MCF 10A (cell line): ENCODE measurements around the gene GLP2R. TPM values are rescaled to one million over a fixed set of nuclear protein-coding genes. Genes with fewer than 3 reads are reported as not detected.
"Not testable (repeated sequence)": the region's sequence is repeated elsewhere in the genome, so short reads cannot be mapped to it uniquely, and the experiment has no call there.

Source experiments
- Bru-seq: library from RNA; stranded (reverse); fragments of 400-500 nt; gene quantifications from one replicate; lab custom pipeline; 2021; lab: Mats Ljungman, UMichigan
- BruChase-seq, 2 experiments: library from RNA; stranded (reverse); fragments of 400-500 nt; gene quantifications; one replicate each; lab custom pipeline; 2021; lab: Mats Ljungman, UMichigan
- BruUV-seq: library from RNA; stranded (reverse); fragments of 400-500 nt; replicated peaks from 2 replicates; lab custom pipeline; 2021; lab: Mats Ljungman, UMichigan
- CTCF ChIA-PET: fragments of 300-600 bp; sonication (Branson Sonifier 250); formaldehyde crosslinking; extraction: SDS; loops from one replicate; lab custom pipeline; 2021; ENCODE audit warnings: antibody characterized with exemption, inconsistent platforms; lab: Yijun Ruan, JAX
- POLR2A ChIA-PET: fragments of 300-600, 350-650 bp; sonication (Branson Sonifier 250); formaldehyde crosslinking; extraction: SDS; loops from one replicate; lab custom pipeline; 2020; ENCODE audit warnings: antibody characterized with exemption, inconsistent platforms; lab: Yijun Ruan, JAX
- DNase-seq: peaks from one replicate; pipeline ENCODE4 v3.0.0-alpha.2; 2018; ENCODE audit not compliant: unreplicated experiment
- H3K27ac Mint-ChIP-seq: one replicate; pipeline ENCODE4 v1.8.0; 2022; ENCODE audit warnings: mild to moderate bottlenecking, low read depth, mixed read lengths; ENCODE audit not compliant: unreplicated experiment
- H3K27me3 Mint-ChIP-seq: one replicate; pipeline ENCODE4 v1.8.0; 2022; ENCODE audit warnings: mixed read lengths; ENCODE audit not compliant: insufficient read depth, unreplicated experiment
- H3K36me3 Mint-ChIP-seq: one replicate; pipeline ENCODE4 v1.8.0; 2022; ENCODE audit warnings: mild to moderate bottlenecking, moderate library complexity, mixed read lengths; ENCODE audit not compliant: insufficient read depth, unreplicated experiment
- H3K4me1 Mint-ChIP-seq: one replicate; pipeline ENCODE4 v1.8.0; 2022; ENCODE audit warnings: mixed read lengths; ENCODE audit not compliant: insufficient read depth, unreplicated experiment
- H3K4me3 Mint-ChIP-seq: one replicate; pipeline ENCODE4 v1.8.0; 2022; ENCODE audit warnings: mild to moderate bottlenecking, moderate library complexity, mixed read lengths; ENCODE audit not compliant: unreplicated experiment
- H3K9me3 Mint-ChIP-seq: one replicate; pipeline ENCODE4 v1.8.0; 2022; ENCODE audit warnings: mixed read lengths; ENCODE audit not compliant: unreplicated experiment
- intact Hi-C: fragments of 100-400 bp; cut with micrococcal nuclease; formaldehyde crosslinking; loops from 2 replicates; pipeline ENCODE4 v1.14.1; 2022
- long read RNA-seq: library from polyadenylated mRNA; stranded (forward); transcript quantifications from one replicate; pipeline ENCODE4 v2.0.0, GENCODE V29; 2022
- total RNA-seq: library from RNA; stranded (reverse); gene quantifications from 2 replicates; pipeline ENCODE4 v1.2.3, GENCODE V29; 2022
- TF ChIP-seq, protein P1 (sequence below): fragments of 200-600 bp; IDR thresholded peaks from one replicate; pipeline ENCODE4 v1.8.0; 2022; ENCODE audit warnings: antibody characterized with exemption, mild to moderate bottlenecking; ENCODE audit not compliant: unreplicated experiment

Gene GLP2R
- total RNA-seq (0.09 TPM in 1 of 2 replicates, not detected in the other), Bru-seq, nascent RNA (percentile 10 among the genes with signal in this experiment), BruChase-seq, experiment 1, labeled RNA remaining after a 6-hour chase (percentile 16 among the genes with signal in this experiment), BruChase-seq, experiment 2, labeled RNA remaining after a 2-hour chase (percentile 13 among the genes with signal in this experiment)
- long read RNA-seq, result 0 reads

DNA sequence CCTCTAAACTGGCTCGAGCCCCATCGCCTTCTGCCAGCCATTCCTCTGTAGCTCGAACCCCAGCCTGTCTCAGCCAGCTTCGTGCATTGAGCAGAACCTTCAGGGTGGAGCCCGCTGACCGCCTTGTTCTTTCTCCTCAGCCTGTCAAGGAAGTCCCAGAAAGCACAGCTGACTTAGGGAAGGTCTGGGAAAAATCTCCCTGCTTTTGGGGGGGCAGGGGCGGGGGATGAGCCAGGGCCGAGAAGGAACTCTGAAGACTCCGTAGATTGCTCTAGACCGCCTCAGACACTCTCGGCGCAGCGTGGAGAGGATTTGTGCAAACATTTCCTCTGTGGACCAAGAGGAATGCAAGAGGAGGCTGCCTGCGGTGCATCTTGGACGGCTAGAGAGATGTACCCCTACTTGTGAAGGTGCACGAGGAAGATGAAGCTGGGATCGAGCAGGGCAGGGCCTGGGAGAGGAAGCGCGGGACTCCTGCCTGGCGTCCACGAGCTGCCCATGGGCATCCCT, at the start of gene GLP2R:
TSS of gene GLP2R (plus strand) at position 284 of the 510 bp plus-strand sequence. CDS start at position 424, 140 bp downstream.
- Mint-ChIP-seq H3K27me3 (no peaks in the 10 kb centered on the region), H3K9me3 (peaks cover 8% of the 10 kb centered on the region), H3K4me3 (no peak within 1 kb of the TSS), H3K27ac (no peak within 1 kb of the TSS), H3K36me3 (no peaks in the 10 kb centered on the region), H3K4me1 (no peaks in the 10 kb centered on the region)
- CTCF ChIA-PET, result interaction anchor here (1.0 kb wide), 1 partner anchor 23 kb away, joined by 3 read pairs; no protein-coding TSS in a partner anchor
- DNase-seq, result no peak
- BruUV-seq, result no TSS peak
- POLR2A ChIA-PET, result no interaction called here
- intact Hi-C loops, result no loop called here
- TF ChIP-seq, protein P1, sequence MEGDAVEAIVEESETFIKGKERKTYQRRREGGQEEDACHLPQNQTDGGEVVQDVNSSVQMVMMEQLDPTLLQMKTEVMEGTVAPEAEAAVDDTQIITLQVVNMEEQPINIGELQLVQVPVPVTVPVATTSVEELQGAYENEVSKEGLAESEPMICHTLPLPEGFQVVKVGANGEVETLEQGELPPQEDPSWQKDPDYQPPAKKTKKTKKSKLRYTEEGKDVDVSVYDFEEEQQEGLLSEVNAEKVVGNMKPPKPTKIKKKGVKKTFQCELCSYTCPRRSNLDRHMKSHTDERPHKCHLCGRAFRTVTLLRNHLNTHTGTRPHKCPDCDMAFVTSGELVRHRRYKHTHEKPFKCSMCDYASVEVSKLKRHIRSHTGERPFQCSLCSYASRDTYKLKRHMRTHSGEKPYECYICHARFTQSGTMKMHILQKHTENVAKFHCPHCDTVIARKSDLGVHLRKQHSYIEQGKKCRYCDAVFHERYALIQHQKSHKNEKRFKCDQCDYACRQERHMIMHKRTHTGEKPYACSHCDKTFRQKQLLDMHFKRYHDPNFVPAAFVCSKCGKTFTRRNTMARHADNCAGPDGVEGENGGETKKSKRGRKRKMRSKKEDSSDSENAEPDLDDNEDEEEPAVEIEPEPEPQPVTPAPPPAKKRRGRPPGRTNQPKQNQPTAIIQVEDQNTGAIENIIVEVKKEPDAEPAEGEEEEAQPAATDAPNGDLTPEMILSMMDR, result no peak

GRCh38 chr17:9776911-9777310, 48.8 kb upstream of the GLP2R start:
- intact Hi-C loops, result no loop called here
- POLR2A ChIA-PET, result interaction anchor here (0.5 kb wide), 1 partner anchor 201 kb away, joined by 3 read pairs; the partner anchor contains the start of gene STX8
- H3K9me3 Mint-ChIP-seq, result peaks cover 5% of the 10 kb centered on the region
- CTCF ChIA-PET, result interaction anchor here (0.8 to 1.1 kb wide), 3 partner anchors 8 to 152 kb away, joined by 3 read pairs; no protein-coding TSS in a partner anchor
- no peaks in the 10 kb centered on the region for H3K36me3 Mint-ChIP-seq
- H3K27me3 Mint-ChIP-seq, result no peaks in the 10 kb centered on the region
- TF ChIP-seq, protein P1, result no peak
- no peak overlapping the region for H3K4me3 Mint-ChIP-seq
- H3K4me1 Mint-ChIP-seq, result no peaks in the 10 kb centered on the region
- DNase-seq, result no peak
- BruUV-seq, result no TSS peak
- no peak overlapping the region for H3K27ac Mint-ChIP-seq

DNA sequence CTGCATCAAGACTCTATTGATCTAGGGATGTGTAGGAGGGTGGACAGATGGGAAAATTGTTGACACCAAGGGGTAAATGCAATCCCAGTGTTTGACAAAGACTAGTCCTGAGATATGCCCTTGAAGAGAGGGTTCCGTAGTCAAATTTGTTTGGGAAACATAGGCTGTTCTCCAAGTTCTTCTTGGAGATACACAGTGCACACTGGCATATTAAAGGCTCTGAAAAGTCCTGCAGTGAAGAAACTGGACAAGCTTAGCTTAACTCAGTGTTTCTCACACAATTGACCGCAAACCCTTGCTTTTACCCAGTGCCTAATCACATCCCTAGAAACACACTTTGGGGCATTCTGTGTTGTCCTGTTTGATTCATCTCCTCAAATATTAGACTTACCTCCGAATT, 45.2 kb upstream of the GLP2R start:
- no peak for DNase-seq
- H3K27ac Mint-ChIP-seq, result no peak overlapping the region
- ChIA-PET POLR2A (no interaction called here), CTCF (interaction anchor here (0.6 kb wide), 2 partner anchors 63 to 126 kb away, joined by 3 to 4 read pairs; no protein-coding TSS in a partner anchor)
- BruUV-seq, result no TSS peak
- H3K4me1 Mint-ChIP-seq, result no peaks in the 10 kb centered on the region
- H3K9me3 Mint-ChIP-seq, result peaks cover 2% of the 10 kb centered on the region
- TF ChIP-seq, protein P1, result no peak
- no peaks in the 10 kb centered on the region for H3K36me3 Mint-ChIP-seq
- intact Hi-C loops, result no loop called here
- no peaks in the 10 kb centered on the region for H3K27me3 Mint-ChIP-seq
- H3K4me3 Mint-ChIP-seq, result no peak overlapping the region

DNA sequence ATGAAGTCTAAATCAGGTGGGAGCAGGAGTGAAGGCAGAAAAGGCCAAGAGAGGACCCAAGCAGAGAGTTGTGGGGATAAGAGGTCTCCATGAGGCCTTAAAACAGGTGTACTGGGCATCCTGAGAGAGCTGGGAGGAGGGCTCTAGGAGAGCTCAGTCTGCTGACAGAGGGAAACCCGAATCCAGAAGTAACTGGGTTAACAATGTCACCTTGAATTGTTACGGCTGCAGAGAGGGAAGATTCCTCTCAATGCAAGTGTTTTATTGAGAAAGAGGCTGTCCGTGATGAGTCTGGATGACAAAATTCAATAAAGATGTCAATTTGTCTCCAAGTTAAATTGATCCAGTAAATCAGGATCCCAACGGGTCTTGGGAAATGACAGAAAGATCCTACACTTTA, 42.7 kb upstream of the GLP2R start:
- no peaks in the 10 kb centered on the region for H3K36me3 Mint-ChIP-seq
- BruUV-seq, result no TSS peak
- no peak overlapping the region for H3K4me3 Mint-ChIP-seq
- intact Hi-C loops, result no loop called here
- H3K4me1 Mint-ChIP-seq, result no peaks in the 10 kb centered on the region
- no peaks in the 10 kb centered on the region for H3K27me3 Mint-ChIP-seq
- no peaks in the 10 kb centered on the region for H3K9me3 Mint-ChIP-seq
- CTCF ChIA-PET, result no interaction called here
- no peak overlapping the region for H3K27ac Mint-ChIP-seq
- POLR2A ChIA-PET, result interaction anchor here (0.5 to 0.7 kb wide), 2 partner anchors 22 to 826 kb away, joined by 3 to 4 read pairs; no protein-coding TSS in a partner anchor
- no peak for DNase-seq
- TF ChIP-seq, protein P1, result no peak

DNA sequence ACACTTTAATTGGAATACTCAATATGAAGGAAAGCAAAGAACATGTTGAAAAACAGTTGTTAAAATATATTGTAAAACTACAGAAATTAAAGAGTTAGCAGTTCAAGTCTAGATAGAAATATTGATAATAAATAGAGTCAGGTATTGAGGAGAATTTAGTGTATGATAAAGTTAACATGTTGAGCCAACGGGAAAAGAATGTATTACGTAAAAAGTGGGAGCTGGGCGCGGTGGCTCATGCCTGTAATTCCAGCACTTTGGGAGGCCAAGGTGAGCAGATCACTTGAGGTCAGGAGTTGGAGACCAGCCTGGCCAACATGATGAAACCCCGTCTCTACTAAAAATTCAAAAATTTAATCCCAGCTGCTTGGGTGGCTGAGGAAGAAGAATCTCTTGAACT, 42.3 kb upstream of the GLP2R start:
- H3K4me1 Mint-ChIP-seq, H3K36me3 Mint-ChIP-seq, H3K4me3 Mint-ChIP-seq, CTCF ChIA-PET, BruUV-seq, H3K27me3 Mint-ChIP-seq, H3K27ac Mint-ChIP-seq, intact Hi-C loops, DNase-seq, H3K9me3 Mint-ChIP-seq: not testable (repeated sequence)
- POLR2A ChIA-PET, result interaction anchor here (0.5 to 0.7 kb wide), 2 partner anchors 21 to 826 kb away, joined by 3 to 4 read pairs; no protein-coding TSS in a partner anchor
